HG03196 (cell line): Measurements from ENCODE around the gene LRFN4.
"Not testable (repeated sequence)": the region's sequence is repeated elsewhere in the genome, so short reads cannot be mapped to it uniquely, and the experiment has no call there.

Experiments used
- ATAC-seq: cut with Tn5 transposase; IDR thresholded peaks from one replicate; pipeline ENCODE4 v1.9.1; 2021; ENCODE audit not compliant: unreplicated experiment

LRFN4 gene

DNA sequence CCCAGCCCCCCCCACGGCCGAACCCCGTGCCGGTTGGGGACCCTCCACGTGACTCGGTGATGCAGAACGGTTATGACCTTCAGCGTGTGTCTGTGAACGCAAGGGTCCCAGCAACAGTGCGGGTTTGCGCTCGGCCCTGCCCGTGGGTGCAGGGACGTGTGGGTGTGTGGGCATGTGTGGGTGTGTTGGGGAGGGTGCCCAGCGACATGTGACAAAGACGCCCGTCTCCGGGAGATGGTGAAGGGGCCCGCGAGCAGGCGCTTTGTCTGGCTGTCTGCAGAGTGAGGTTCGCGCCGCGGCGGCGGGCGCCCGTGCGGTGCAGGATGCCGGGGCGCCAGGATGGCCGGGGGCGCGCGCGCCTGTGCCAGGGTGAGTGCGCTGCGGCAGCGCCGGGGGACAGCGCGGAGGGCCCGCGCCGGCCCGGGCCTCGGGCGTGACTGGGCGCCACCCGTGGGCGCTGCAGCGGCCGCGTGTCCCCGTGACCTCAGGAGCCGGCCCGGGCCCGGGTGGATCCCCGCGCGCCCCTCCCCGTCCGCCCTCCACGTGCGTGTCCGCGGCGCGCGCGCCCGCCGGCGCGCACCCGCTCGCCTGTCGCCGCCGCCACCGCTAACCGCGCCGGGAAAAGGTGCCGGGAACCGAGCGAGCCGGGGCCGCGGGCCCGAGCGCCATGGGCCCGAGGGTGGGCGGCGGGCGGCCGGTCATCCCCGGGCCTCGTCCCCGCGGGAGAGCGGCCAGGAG is at the start of gene LRFN4:
Gene LRFN4 (plus strand): TSS at position 569 of the 738 bp plus-strand sequence. CDS start 681 bp downstream, outside the sequence.
- ATAC-seq: peak; percentile 11

DNA sequence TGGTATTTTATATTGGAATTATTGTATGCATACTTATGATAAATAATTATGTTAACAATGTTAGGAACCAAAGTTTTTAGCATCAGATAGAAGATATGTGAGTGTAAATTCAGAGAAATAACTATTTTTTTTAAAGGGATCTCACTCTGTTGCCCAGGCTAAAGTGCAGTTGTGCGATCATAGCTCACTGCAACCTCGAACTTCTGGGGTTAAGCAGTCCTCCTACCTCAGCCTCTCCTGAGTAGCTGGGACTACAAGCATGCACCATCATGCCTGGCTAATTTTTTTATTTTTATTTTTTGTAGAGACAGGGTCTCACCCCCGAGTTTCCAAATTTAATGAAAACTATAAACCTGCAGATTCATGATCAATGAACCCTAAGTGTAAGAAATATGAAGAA is 47.3 kb upstream of the LRFN4 start:
- no peak for ATAC-seq

DNA sequence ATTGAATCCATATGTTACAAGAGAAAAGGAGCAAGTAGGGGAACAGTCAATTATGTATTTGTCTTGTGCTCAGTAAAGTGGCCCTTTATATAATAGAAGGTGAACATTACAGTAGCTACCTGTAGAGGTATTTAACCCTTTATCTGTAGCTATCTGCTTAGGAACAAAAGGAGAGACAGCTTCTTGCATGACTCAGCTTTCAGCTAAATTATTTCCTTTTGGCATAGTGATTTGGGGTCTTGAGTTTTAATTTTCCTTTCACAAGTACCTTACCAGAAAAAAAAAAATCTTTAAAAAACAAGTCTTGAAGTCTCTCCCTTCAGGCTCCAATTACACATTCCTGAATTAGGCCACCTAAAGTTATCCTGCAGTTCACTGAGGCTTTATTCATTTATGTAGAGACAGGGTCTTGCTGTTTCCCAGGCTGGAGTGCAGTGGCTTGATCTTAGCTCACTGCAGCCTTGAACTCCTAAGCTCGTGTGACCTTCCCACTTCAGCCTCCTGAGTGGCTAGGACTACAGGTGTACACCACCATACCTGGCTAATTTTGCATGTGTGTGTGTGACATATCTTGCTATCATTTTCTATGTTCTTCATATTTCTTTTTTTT is 46.2 kb upstream of the LRFN4 start:
- no peak for ATAC-seq

DNA sequence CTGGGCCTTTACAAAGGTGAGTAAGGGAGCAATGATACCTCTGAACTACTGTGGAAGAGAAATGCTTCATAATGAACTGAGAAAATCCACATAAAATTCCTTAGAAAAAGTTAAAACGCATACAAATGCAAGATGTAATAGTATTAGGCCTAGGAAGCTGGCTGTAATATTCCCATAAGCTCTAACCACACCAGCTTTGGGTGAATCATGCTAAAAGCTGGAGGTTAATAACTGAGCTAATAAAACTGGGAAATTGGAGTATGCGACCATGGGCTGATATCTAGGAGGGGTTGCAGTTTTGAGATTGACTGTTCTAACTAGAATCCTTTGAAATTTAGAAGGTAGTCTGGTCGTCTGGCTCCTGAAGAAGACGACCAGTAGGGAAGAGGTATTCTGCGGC is 42.2 kb upstream of the LRFN4 start:
- ATAC-seq: no peak

DNA sequence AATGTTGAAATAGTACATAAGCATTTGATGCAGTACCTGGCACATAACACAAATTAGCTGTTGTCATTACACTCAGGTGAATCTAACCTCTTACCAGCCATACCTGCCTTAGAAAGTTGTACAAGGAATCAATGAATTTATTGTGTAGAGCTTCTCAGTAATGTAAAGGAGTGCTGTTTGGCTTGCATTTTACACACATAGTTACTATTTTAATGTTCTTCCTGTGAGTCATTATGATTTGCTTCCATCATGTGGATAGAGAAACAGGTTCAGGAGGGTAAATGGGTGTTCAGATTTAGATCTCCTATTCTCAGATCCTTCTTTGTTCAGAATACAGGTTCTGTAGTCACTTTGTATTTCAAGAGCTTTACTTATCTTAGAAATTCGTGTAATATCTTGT is 41.2 kb upstream of the LRFN4 start:
- ATAC-seq: no peak

DNA sequence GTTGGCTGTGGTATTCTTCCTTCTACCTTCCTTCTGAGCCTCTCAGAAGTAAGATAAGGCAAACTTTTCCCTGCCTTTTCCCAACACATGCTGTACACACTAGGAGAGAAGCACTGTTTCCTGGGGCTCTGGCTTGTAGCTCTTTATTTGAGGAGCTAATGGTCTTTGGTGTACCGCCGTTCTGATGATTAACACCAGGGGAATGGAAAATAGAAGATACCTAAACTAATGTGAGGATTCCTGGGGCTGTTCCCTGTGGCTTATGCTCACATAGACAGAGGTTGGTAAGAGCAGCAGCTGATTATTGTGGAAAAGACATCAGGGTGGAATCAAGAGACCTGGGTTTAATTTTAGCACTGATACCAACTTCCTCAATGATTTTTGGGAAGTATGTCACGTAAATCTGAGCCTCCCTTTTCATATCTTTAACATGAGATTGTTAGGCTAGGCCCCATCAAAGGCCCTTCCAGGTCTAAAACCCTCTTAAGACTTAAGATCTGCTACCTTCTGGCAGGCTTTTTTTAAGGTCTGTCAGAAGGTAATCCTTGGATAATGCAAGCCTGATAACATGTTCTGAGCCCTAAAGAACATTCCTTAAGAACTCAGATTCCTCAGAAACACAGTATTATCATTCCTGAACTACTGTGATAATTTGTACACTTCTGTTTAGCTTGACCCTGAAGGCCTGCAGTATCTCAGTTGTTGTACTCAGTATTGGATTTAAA is 38.5 kb upstream of the LRFN4 start:
- no peak for ATAC-seq

DNA sequence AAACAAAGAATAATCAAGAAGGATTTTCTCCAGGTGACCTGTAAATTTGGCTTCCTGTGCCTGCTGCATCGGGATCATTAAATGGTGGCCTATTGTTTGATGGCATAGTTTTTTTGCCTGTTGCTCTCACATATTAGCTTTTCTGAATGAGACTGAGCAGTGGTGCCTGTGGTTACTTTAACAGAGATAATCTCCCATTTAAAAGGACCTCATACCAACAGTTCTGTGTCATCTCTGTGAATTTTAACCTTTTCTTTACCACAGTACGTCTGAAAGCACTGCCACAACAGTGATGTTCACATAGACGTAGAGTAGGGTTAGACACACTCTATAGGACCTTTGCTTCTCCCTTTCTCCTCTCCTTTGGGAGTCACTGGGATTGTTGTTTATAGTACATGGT is 36.5 kb upstream of the LRFN4 start:
- ATAC-seq: no peak

DNA sequence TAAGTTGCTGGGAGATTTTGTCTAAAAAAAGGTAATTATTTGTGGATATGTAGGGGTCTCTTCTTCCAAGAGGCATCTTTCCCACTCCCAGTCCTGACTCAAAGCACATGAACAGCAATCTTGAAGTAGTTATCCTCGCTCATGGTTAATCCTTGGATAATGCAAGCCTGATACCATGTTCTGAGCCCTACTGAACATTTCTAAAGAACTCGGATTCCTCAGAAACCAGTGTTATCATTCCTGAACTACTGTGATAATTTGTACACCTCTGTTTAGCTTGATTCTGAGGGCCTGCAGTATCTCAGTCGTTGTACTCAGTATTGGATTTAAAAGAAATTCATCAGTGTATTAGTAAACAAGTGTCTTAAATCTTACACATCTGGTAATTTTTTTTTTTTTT is 36.0 kb upstream of the LRFN4 start:
- no peak for ATAC-seq

DNA sequence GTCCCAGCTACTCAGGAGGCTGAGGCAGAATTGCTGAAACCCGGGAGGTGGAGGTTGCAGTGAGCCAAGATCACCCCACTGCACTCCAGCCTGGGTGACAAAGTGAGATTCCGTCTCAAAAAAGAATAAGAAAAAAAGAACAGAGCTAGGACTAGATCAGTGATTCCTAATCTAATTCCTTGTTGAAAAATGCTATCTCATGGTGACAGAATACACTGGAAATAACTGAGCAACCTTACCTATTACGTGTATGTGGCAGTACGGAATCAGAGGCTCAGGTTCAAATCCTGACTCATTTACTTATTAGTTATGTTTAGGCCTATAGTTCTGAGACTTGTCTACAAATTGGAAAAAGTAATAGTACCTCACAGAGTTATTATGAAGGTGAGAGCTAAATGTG is 33.2 kb upstream of the LRFN4 start:
- ATAC-seq: no peak

DNA sequence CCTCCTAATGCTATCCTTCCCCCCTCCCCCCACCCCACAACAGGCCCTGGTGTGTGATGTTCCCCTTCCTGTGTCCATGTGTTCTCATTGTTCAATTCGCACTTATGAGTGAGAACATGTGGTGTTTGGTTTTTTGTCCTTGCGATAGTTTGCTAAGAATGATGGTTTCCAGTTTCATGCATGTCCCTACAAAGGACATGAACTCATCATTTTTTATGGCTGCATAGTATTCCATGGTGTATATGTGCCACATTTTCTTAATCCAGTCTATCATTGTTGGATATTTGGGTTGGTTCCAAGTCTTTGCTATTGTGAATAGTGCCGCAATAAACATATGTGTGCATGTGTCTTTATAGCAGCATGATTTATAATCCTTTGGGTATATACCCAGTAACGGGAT is 32.3 kb upstream of the LRFN4 start:
- ATAC-seq: not testable (repeated sequence)

DNA sequence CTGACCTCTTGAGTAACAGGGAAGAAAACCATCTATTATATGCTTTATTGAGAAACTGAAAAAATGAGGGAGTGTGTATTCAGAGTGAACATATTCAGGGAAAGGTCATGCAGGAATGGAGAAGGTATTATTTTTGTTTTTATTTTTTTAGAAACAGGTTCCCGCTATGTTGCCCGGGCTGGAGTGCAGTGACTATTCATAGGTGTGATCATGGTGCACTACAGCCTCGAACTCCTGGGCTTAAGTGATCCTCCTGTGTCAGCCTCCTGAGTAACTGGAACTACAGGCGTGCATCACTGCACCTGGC is 22.4 kb upstream of the LRFN4 start:
- ATAC-seq: no peak

DNA sequence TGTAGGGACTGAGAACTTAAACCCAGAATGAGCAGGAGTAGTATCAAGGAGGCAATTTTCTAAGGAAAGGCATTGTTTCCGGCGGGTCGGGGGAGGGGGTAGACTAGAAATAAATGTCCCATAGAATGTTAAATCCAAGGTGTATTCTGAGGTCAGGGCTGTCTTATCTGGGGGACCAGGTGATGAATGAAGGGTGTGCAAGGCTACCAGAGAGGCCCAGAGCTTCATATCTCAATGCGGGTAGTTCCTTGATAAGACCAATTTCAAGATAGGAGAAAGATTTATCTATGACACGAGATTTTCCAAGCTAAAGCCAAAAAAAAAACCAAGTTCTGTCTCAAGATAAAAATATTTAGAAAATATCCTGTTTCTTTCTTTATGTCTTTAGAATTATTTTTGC is 21.9 kb upstream of the LRFN4 start:
- ATAC-seq: no peak

DNA sequence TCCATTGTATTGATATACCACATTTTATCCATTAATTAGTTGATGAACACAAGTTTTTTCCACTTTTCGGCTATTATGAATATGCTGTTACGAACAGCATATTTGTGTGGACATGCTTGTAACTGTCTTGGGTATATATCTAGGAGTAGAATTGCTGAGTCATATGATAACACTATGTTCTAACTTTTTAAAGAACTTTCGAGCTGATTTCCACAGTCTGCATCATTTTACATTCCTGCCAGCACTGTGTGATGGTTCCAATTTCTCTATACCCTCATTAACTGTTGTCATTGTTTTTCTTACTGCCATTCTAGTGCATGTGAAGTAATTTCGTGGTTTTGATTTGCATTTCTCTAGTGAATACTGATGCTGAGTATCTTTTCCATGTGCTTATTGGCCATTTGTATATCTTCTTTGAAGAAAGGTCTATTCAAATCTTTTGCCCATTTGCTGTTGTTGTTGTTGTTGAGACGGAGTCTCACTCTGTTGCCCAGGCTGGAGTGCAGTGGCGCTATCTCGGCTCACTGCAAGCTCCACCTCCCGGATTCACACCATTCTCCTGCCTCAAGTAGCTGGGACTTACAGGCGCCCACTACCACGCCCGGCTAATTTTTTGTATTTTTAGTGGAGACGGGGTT is 21.0 kb upstream of the LRFN4 start:
- ATAC-seq: no peak

DNA sequence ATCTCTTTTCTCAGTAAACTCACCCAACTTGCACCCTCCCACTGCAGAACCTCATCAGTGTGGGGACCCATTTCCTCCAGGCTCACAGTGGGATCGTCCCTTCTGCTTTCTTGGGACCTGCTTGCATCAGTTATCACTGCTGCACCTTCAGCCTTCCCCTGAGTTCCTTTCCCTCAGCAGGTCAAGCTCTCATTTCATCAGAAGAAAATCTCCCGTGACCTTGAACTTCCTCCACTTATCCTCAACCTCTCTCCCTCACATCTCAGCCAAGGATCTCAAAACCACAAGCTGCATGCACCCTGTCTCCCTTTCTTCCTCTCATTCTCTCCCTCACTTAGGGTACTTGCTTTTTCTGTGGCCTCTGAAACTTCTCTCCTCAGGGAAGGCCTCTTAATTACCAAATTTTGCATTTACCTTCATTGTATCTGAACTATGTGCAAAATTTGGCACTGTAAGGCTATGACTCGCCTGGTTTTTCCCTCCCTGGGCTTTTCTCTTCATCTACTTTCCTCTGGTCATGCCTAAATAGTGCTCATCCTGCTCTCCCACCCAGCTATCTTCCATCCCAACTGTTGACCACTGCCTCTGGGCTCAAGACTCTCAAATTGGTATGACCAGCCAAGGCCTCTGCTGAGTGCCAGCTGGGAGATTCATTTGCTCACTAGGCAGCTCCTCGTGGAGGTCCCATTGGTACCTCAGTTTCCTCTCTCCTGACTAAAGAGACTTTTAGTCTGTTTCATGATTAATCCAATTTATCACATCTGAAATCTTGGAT is 16.4 kb upstream of the LRFN4 start:
- no peak for ATAC-seq

DNA sequence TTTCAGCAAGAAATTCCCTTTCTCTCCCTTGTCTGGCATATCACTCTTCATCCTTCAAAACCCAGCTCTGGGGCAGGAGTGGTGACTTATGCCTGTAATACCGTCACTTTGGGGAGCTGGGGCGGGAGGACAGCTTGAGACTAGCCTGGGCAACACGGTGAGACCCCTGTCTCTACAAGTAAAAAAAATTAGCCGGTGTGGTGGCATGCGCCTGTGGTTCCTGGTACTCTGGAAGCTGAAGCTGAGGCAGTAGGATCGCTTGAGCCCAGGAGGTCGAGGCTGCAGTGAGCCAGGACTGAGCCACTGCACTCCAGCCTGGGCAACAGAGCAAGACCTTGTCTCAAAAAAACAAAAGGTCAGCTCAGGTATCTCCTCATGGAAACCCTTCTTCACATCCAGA is 15.0 kb upstream of the LRFN4 start:
- ATAC-seq: no peak

DNA sequence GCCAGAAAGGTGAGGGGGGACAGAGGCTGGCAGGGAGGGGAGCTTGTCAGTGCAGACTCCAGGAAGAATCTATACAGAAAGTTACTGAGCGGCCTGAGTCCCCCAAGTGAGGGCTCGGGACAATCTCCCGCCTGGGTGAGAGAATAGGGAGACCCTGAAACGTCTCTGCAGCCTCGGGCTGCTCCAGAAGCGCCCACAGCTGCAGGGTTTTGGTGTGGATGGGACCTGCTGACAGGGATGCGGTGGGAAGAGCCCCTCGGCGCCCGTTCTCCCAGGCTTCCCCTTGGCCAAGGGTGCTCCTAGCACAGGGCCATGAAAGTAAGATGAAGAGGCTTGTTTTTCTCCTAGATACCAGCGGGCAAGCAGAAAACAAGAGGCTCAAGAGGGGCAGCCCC is 14.4 kb upstream of the LRFN4 start:
- ATAC-seq: no peak

DNA sequence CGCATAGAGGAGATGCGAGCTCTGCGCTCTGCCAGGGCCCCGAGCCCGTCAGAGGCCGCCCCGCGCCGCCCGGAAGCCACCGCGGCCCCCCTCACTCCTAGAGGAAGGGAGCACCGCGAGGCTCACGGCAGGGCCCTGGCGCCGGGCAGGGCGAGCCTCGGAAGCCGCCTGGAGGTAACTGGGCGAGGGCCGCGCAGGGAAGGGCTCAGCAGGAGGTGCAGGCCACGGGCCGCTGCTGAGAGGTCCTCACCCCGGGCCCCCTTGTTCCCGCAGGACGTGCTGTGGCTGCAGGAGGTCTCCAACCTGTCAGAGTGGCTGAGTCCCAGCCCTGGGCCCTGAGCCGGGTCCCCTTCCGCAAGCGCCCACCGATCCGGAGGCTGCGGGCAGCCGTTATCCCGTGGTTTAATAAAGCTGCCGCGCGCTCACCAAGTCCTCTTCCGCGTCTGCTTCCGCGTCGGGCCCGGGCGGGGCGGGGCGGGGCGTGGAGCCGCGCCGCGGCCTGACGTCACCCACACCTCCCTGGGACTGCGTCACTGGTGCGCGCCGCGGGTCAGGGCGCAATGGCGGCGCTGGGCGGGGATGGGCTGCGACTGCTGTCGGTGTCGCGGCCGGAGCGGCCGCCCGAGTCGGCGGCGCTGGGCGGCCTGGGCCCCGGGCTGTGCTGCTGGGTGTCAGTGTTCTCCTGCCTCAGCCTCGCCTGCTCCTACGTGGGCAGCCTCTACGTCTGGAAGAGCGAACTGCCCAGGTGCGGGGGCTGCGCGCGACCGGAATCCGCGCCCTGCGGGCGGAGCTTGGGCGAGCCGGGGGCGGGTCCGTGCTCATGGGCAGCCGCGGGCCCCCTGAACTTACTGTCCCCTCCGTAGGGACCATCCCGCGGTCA is 13.7 kb upstream of the LRFN4 start, which contains the start of gene RCE1:
Gene RCE1 (plus strand): TSS at position 546 of the 880 bp plus-strand sequence. CDS start 15 bp downstream, at position 561.
- peak; percentile 75 for ATAC-seq

DNA sequence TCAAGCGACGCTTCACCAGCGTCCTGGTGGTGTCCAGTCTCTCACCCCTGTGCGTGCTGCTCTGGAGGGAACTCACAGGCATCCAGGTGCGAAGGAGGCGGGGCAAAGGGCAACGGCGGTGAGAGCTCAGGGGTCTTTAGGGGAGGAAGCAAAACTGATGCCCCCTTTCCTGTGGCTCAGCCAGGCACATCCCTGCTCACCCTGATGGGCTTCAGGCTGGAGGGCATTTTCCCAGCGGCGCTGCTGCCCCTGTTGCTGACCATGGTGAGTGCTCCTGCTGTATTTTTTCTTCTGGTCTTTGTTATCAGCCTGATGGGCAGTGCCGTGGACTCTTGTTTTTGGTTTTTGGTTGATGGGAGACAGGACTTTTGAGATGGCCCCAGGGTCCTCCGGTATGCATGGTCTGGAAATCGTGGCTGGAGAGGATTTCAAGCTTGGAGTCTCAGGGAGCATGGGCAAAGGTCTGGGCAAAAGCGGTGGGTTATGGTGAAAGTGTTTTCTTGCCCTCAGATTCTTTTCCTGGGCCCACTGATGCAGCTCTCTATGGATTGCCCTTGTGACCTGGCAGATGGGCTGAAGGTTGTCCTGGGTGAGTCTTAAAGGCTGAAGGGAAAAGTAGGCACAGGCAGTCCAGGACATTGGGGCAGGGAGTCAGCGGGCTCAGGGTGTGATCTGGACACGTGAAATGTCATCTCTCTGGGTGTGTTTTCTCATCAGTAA is 12.9 kb upstream of the LRFN4 start:
- no peak for ATAC-seq

DNA sequence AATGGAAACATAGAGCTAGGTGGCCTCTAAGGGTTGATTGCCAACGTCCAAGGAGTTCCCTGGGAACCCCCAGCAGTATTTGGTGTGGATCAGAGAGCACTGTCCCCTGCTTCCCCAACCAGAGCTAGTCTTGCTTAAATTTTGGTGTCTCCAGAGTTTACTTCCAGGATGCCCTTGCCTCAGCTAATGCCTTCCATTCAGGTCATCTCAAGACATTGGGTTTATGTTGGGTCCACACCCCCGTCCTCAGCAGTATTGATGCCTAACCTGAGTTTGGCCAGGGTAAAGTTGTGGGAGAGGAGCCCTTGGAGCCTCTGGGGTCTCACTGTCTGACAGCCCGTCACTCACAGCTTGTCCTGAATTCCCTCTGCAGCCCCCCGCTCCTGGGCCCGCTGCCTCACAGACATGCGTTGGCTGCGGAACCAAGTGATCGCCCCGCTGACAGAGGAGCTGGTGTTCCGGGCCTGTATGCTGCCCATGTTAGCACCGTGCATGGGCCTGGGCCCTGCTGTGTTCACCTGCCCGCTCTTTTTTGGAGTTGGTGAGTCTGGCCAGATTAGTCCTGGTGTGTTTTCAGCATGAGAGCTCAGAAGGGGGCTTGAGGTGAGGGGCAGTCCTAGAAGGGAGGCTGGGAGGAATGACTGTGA is 12.2 kb upstream of the LRFN4 start:
- ATAC-seq: no peak
